ENCODE measurements around the gene TNMD.
"Not testable (repeated sequence)": the region's sequence is repeated elsewhere in the genome, so short reads cannot be mapped to it uniquely, and the experiment has no call there.

TNMD gene

DNA sequence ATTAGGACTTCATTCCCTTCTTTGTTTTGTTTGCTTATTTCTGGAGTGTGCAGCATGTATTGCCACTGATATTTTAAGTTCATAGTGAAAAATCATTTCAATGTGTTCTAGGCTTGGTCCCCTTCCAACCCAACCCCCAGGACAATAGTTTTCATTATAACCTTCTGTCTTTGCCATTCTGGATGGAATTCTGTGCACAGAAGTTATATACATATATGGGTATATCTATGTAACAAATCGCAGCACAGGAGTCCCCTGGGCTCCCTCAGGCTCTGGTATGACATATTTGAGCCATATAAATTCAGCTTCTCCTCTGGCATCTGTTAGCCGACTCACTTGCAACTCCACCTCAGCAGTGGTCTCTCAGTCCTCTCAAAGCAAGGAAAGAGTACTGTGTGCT is at the start of gene TNMD:
TNMD (plus strand) TSS at position 326 of the 400 bp plus-strand sequence. CDS start 83 bp downstream, outside the sequence.
- TF ChIP-seq, protein P1, sequence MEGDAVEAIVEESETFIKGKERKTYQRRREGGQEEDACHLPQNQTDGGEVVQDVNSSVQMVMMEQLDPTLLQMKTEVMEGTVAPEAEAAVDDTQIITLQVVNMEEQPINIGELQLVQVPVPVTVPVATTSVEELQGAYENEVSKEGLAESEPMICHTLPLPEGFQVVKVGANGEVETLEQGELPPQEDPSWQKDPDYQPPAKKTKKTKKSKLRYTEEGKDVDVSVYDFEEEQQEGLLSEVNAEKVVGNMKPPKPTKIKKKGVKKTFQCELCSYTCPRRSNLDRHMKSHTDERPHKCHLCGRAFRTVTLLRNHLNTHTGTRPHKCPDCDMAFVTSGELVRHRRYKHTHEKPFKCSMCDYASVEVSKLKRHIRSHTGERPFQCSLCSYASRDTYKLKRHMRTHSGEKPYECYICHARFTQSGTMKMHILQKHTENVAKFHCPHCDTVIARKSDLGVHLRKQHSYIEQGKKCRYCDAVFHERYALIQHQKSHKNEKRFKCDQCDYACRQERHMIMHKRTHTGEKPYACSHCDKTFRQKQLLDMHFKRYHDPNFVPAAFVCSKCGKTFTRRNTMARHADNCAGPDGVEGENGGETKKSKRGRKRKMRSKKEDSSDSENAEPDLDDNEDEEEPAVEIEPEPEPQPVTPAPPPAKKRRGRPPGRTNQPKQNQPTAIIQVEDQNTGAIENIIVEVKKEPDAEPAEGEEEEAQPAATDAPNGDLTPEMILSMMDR (IDR thresholded peaks at IDR 0.05; ENCODE audit: low read depth, low read length) = no peak
- DNase-seq (ENCODE audit: low read depth, low spot score) = no peak
- in situ Hi-C loops (cut with HindIII; ENCODE audit: low sequenced_read_pairs) = no loop called here
- no peak within 1 kb of the TSS for H3K4me3 ChIP-seq (ENCODE audit: low read depth, low read length)

DNA sequence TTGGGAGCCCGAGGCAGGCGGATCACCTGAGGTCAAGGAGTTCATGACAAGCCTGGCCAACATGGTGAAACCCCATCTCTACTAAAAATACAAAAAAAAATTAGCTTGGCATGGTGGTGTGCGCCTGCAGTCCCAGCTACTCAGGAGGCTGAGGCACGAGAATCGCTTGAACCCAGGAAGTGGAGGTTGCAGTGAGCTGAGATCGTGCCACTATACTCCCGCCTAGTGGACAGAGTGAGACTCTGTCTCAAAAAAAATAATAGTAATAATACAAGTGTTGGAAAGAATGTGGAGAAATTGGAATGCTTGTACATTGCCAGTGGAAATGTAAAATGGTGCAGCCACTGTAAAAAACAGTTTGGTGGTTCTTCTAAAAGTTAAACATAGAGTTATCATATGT is 19.2 kb upstream of the TNMD start:
- H3K4me3 ChIP-seq (ENCODE audit: low read depth, low read length); DNase-seq (ENCODE audit: low read depth, low spot score); in situ Hi-C loops (cut with HindIII; ENCODE audit: low sequenced_read_pairs): not testable (repeated sequence)
- TF ChIP-seq, protein P1 (IDR thresholded peaks at IDR 0.05; ENCODE audit: low read depth, low read length) = peak; percentile 2

DNA sequence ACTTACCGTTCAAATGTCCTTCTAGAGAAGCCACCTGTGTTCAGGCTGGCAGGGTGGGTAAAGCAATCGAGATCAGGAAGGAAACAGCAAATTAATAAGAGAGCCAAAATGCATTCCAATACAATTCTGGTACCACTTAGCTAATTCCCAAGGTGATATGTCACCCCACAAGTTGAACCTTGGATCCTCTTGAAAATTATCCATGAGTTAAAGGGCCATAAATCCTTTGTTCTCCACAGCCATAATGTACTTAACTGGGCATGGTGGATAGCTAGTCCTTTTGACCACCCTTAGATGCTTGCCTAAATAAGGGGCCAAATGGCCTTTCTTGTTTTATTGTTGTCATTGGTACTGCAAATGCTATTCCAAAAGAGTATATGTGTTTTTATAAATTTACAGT is 2.0 kb downstream of the TNMD start:
- in situ Hi-C loops (cut with HindIII; ENCODE audit: low sequenced_read_pairs) = no loop called here

DNA sequence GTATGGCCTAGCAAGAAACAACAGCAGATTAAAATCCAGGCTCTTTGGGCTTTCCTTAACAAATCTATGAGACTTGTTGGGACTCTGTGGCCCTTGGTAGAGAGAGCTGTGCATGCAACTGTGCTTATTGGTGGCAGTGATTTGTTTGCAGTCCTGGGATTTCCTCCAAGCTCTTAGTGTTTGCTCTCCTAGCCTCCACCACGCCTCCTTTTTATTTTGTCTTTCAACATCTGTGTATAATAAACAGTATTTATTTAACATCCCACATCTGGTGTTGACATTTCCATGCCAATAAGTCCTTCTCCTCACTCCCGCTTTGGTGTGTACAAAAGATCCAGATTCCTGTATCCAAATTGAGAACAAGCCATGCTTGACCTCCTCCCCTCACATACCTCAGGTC is 3.1 kb downstream of the TNMD start:
- in situ Hi-C loops (cut with HindIII; ENCODE audit: low sequenced_read_pairs) = no loop called here
- no peak for DNase-seq (ENCODE audit: low read depth, low spot score)
- TF ChIP-seq, protein P1 (IDR thresholded peaks at IDR 0.05; ENCODE audit: low read depth, low read length) = no peak
- no peak overlapping the region for H3K4me3 ChIP-seq (ENCODE audit: low read depth, low read length)

More for the DNA sequence above, 2.0 kb downstream of the TNMD start:
- TF ChIP-seq, protein P1 (IDR thresholded peaks at IDR 0.05; ENCODE audit: low read depth, low read length) = no peak
- H3K4me3 ChIP-seq (ENCODE audit: low read depth, low read length) = no peak overlapping the region
- no peak for DNase-seq (ENCODE audit: low read depth, low spot score)

DNA sequence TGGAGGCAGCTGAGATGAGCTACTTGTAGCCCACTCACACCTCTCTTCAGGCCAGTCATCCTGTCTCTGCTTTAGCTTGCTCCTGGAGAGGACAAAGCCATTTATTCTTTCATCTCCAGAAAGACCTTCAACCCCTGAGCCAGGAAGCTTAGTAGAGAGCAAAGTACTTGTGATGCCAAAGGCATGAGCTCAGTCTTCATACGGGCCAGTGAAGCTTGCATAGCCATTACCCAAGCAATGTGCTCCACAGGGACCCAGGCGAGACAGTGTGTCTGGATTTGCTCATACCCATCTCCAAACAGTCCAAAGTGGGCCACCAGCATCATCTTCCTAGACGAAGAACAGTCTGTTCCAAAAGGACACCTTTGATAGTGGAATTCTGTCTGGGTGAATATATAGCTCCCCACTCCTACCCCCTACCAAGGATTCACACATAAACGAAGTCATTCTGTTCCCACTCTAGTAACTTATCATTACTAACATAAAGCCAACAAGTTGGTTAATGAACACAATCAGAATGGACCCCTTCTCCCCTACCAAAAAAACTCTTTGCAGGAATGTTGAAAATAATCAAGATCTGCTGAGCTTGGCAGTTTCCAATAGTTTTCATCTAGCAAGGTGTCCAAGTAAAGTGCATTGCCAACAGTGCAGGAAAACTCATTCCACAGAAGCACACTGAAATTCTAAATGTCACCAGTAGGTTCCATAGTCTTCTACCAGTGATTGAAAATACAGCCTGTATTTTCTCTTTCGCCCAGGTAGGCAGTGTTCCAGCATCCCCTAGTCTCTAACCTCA is 6.7 kb downstream of the TNMD start:
- DNase-seq (ENCODE audit: low read depth, low spot score) = no peak
- H3K4me3 ChIP-seq (ENCODE audit: low read depth, low read length) = no peak overlapping the region
- TF ChIP-seq, protein P1 (IDR thresholded peaks at IDR 0.05; ENCODE audit: low read depth, low read length) = no peak
- in situ Hi-C loops (cut with HindIII; ENCODE audit: low sequenced_read_pairs) = no loop called here

DNA sequence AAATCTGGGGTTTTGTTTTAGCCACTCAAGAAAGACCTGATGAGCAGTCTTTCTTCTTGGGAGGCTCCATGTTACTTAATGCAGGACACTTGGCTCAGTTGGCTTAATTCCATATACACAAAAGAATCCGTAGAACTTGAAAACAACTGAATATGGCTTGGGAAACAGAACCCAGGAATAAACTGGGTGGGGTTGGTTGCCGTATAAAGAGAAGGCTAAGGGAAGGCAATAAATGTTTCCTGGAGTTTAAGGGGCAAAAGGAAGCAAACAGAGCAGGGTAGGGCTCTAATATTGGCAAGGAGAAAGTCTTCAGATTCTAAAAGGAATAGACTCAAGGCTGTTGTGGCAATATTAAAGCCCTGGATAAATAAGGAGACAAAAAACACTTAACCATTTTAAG is 8.4 kb downstream of the TNMD start:
- in situ Hi-C loops (cut with HindIII; ENCODE audit: low sequenced_read_pairs) = no loop called here
- TF ChIP-seq, protein P1 (IDR thresholded peaks at IDR 0.05; ENCODE audit: low read depth, low read length) = no peak
- DNase-seq (ENCODE audit: low read depth, low spot score) = no peak
- H3K4me3 ChIP-seq (ENCODE audit: low read depth, low read length) = no peak overlapping the region

Data from astrocyte of the spinal cord (primary cell).